DMS 273 treated with DMSO at 0.1 percent for 48 hours (cell line): ENCODE data around the gene RRAD.
A peak's percentile ranks its signal among the peaks of the same experiment; 100 is the strongest.

Experiments
- DNase-seq: peaks from one replicate; lab custom pipeline; 2025; lab: John Stamatoyannopoulos, UW

RRAD gene

DNA sequence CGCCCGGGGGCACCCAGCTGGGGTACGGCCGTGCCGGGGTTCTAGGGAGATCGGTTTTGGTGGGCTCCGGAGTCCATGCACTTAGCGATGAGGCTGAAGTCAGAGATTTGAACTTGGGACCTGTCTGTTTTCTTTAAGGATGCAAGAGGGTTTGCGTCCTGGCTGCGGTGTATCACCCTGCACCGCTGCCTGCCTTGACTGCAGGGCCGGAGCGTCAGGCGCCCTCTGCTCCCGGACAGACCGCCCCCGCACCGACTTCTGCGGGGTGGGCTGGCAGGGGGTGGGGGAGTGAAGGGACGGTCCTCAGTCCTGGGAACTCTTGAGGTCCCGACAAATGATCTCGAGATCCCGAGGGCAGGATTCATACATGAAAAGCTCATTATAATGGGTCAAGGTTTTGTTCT lies 44.3 kb downstream of the RRAD start:
- no peak for DNase-seq

DNA sequence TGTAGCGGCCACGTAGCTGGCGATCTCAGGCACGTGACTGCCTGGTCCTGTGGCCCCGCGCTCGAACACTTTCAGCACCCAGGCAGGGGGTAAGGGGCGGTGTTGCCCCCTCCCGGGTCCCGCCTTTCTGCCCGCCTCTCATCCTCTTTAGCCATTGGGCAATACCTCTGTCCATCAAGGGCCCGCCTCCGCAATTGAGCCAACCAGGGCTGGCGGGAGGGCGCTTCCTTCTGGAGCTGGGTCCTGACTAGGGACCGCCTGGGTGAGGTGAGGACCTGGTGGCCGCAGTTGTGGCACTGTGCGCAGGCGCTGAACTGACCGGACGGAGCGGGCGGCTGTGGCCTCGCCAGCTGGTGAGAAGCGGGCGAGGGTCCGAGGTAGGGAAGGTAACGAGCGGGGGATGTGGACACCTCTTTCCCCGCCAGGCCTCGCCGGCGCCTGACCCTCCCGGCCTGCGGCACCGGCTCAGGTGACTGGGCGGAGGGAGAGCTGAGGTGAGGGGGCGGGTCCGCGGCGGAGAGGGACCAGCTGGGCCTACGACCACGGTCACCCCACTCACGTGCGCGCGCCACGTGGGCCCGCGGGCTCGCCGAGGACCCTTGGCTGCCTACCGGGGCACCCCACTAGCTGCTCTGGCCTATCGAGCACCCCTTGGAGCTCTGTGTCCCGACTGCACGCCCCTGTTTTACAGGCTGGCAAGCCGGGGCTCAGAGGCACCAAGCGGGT lies 44.9 kb downstream of the RRAD start, which contains the start of gene PDP2:
PDP2 (plus strand) TSS at position 228 of the 726 bp plus-strand sequence. CDS start 3,770 bp downstream, outside the sequence.
- peak; percentile 87 for DNase-seq

- peak; percentile 72 for DNase-seq
Measured at GRCh38 chr16:66878067-66878466, 47.3 kb downstream of the RRAD start.

DNA sequence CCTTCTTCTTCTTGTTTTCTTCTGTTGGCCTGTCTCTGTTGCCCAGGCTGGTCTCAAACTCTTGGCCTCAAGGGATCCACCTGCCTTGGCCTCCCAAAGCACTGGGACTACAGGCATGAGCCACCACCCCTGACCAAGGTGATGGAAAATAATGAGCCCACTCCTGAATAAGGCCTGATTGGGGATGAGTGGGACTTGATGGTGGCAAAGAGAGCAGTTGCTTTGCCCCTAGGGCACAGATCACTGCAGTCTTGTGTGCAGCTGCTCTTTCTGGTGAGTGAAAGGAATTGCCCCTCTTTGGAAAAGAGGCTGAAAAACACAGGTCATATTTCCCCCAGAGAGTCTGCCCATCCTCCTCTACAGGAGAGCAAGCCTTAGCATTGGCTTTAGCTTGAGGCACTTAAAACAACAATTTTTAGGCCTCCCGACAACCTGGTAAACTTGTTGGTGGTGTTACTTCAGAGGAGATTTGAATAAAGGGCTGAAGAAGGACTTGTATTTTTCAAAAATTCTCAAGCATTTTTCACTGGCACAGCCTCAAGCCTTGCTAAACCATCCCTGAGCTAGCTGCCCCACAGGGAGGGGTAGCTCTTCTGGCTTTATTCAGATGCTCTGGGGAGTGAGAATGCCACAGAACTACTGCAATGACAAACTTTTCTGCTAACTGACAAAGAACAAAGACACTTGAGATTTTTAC lies 51.1 kb downstream of the RRAD start:
- DNase-seq = no peak

- no peak for DNase-seq
Measured at GRCh38 chr16:66873685-66874055, 51.7 kb downstream of the RRAD start.

DNA sequence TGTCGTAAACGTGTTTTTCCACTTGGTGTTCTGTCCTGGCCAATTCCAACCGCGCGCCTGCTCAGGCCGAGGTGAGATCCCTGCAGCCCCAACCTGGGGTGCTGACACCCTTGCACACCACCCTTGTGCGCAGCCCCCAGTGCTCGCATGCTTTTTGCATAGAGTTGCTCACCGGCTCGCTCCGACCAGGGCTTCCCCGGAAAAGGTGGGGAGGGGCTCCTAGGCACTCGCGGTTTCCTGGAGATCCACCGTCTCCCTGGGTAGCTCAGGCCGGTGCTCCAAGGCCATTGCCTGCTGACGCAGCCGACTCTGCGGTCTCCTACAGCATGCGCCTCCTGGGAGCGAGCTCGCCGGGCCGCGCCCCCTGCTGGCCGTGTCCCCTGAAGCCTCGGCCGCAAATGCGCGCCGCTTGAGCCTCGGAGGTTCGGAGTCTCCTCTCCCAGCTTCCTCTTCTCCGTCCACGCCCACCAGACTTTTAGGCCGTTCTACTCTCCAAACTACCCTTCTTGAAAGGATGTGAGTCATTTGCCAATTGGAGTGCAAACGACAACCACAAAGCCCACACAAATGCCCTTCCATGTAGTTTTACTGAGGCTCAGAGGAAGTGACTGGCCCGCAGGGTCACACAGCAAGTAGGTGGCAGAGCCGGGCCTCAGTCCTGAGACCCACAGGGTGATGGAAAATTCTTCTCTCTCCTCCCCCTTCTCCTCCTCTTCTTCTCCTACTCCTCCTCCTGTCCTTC lies 52.2 kb downstream of the RRAD start:
- peak; percentile 25 for DNase-seq

GRCh38 chr16:66872559-66872942 lies 52.8 kb downstream of the RRAD start:
- no peak for DNase-seq

GRCh38 chr16:66871840-66872239 lies 53.5 kb downstream of the RRAD start:
- DNase-seq = no peak
